NAMALWA (cell line): Measurements from ENCODE around the gene RPL28.

ENCODE experiments used
- DNase-seq: peaks from one replicate; pipeline ENCODE4 v3.0.0-alpha.2; 2015; ENCODE audit warnings: low spot score

The RPL28 gene

GRCh38 chr19:55451163-55451964 lies 65.6 kb downstream of the RPL28 start:
- DNase-seq = no peak

GRCh38 chr19:55451965-55452748 lies 66.4 kb downstream of the RPL28 start:
- DNase-seq = no peak
